ENCODE measurements around the gene PPDPF.
"Not testable (repeated sequence)": the region's sequence is repeated elsewhere in the genome, so short reads cannot be mapped to it uniquely, and the experiment has no call there.

Gene PPDPF

DNA sequence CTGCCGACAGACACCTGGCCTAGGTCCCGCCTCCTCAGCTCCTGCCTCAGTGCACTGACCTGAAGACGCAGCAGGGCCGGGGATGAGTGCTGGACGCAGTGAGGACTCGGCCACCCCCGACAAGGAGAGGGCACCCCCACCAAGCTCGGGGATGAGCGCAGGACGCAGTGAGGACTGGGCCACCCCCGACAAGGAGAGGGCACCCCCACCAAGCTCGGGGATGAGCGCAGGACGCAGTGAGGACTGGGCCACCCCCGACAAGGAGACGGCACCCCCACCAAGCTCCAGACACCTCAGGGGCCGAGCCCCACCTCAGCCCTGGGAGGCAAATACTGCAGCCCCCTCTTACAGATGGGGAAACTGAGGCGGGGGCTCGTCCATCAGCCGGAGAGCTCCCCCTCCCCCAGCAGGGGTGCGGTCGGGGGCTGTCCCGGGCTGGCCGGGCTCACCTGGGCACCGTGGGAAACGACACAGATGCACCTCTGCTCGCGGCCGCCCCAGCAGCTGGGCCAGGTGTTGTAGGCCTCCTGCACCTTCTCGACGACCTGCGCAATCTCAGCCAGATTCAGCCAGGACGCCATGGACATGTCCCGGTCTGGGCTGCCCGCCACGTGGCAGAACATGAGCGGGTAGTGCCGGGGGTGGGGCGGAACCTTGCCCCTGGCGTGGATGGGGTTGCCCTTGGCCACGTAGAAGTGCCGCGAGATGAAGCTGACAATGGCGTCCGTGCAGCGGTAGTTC, 46.0 kb downstream of the PPDPF start:
- DNase-seq: no peak

DNA sequence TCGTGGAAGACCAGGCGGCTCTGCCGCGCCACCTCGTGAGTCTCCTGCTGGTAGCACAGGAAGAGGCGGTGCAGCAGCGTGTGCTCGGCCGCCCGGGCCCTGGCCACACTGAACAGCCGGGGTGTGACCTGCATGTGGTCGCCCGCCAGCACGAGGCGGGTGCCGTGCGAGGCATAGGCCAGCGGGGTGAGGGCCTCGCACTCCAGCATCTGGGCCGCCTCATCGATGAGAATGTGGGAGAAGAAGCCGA, 46.5 kb downstream of the PPDPF start:
- no peak for DNase-seq

DNA sequence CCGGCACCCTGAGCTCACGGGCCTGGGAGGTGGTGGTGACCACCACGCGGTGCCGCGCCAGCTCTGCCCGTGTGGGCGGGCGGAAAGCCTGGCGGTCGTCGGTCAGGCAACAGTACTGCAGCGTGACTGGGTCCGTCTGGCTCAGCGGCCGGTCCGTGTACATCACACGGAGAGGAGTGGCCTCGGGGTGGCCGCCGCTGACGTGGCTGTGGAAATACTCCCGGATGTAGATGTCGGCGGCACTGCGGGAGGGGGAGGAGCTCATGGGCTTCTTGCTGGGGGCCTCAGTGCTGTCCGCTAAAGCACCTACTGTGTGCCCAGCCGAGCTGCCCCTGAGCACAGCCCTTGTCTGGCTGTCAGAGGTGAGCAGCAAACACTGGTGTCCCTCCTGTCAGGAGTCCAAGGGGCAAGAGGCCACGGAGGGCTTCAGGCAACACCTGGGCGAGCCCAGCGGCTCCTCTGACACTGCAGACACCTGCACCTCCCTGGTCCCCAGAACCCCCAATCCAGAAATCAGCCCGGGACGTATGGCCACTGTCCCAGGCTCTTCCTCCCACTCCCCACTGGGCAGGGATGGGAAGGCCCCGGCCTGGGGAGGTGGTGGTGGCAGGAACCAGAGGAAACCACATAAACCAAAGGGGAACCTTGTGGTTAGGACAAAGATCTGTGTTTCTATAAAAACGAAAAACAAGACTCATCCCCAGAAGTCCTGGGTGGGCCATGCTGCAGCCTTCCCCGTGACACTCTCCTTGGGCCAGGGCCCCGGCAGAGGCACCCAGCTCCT, 47.0 kb downstream of the PPDPF start:
- peak; percentile 50 to 60 for DNase-seq

- DNase-seq: no peak
Observed at GRCh38 chr20:63568170-63568981, 47.8 kb downstream of the PPDPF start.

DNA sequence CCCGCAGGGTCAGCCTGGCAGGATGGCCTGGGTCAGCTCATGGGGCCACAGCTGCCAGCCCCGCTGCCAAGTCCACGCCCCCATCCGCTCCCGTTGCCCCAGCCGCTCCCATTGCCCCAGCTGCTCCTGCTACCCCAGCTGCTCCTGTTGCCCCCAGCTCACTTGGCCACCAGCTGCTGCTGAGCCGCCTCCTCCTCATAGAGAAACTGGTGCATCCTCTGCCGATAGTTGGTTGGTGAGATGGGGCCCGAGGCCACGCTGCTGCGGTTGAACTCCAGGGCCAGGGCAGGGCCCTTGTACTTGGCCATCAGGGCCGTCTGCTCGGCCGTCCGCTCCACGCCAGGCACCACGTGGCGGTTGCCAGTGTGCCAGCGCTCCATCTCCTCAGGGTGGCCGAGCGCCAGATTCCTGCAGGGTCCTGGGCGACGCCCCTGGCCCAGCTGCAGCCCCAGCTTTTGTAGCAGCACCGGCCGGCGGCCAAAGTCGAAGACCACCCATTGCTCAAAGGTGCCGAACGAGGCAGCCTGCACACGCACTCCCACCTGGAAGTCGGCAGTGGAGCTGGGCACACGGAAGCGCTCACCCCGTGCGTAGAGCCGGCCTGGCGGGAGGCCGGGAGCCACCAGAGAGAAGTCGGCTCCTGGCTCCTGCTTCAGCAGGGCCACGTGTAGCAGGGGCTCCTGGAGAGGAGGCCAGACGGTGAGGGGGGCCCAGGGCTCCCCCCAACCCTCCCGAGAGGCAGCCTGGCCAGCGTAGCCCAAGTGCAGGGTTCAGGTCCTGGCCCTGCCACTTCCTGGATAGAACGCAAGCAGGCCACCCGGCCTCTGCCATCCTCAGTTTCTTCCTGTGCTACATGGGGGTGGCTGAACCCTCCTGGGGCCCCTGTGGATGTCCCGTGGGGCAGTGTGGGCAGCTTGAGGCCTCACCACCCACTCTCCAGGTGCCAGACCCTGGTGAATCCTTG, 48.7 kb downstream of the PPDPF start:
- no peak for DNase-seq

DNA sequence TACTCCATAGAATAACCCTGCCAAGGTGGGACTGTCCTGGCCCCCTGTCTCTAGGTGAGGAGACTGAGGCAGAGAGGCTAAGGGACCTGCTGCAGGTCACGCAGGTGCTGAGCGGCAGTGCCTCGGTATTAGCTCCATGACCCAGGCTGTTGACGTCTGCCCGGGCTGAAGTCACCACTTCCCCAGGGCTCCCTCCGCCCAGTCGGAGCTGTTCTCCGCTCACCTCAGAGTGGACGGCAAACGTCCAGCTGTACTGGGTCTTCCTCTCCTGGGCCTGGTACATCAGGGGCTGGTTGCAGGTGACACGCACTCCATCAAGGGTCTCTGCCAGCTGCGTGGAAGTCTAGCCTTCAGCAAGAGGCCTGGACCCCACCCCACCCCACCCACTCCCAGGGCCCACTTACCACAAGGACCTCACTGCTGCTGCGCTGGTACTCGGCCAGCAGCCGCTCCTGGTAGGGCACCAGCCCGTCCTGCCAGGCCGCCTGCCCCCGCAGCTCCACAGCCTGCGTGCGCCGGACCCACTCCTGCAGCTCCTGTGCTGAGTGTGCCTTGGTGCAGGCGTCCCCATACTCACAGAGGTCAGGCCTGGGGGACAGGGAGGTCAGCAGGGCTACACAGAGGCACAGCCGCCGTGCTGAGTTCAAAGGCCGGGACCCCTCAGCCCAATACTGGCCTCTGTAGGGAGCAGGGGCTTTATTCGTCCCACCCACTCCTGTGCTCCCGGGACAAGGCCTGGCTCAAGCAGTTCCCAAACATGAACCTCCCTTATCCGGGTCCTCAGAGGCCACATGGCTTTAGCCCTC, 49.9 kb downstream of the PPDPF start:
- DNase-seq: no peak

GRCh38 chr20:63571087-63571478, 50.5 kb downstream of the PPDPF start:
- DNase-seq: not testable (repeated sequence)
